Sigmoid colon (tissue), 4 donors: ENCODE data around the gene TNNI2.

ENCODE experiments used
- EP300 ChIP-seq, 4 donors: sonication (generic); formaldehyde crosslinking; IDR thresholded peaks; one replicate each; pipeline ENCODE4 v1.6.1; 2017; ENCODE audit warnings: antibody characterized with exemption in 4 of 4
- POLR2A ChIP-seq, 2 donors: fragments of 450-650 bp; IDR thresholded peaks; one replicate each; pipeline ENCODE4 v1.6.1; 2016; ENCODE audit warnings: antibody characterized with exemption in 2 of 2, mild to moderate bottlenecking in 2 of 2, moderate library complexity in 2 of 2

DNA sequence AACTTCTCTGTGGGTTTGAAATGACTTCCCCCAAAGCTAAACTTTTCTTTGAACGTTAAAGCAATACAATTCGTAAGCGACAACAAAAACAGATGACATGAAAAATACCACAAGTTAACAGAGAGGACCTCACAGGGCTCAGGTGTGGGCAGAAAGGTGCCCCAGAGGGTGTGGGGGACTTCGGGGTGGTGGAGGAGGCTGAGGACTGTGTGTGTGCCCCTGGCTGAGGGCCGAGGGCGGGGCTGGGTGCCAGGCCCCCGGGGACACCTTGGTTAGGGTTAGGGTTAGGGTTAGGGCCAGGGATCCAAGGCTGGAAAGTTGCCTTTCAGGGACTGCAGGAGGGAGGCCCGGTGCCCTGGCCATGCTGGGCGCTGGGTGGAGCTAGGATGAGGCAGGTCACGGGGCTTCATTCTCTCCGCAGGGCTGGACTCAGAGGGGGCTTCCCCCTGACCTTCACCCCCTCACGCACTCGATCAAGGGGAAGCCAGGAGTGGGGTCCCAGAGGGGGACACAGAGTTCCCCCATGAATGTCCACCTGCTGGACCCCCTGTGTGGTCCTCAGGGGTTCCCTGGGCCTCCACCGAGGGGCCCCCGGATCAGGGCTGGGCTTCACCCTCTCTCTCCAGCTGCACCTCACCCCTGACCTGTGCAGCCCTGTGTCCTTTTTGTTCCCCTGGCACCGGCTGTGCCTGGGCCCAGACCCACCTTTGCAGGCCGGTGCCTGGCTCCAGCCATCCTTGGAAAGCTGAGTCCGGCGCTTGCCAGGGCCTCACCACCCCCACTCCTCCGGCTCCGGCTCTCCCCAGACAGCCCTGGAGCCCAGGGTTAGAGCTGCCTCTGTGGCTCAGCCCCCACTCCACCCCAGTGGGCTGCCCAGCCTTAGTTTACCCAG, 7.0 kb downstream of the TNNI2 start:
- TF ChIP-seq POLR2A (IDR thresholded peaks at IDR 0.05) (no peak), EP300 (IDR thresholded peaks at IDR 0.05) (no peak)
